ENCODE data around the gene ZDHHC8. TPM values are rescaled to one million over a fixed set of nuclear protein-coding genes. Genes with fewer than 3 reads are reported as not detected.
A peak's percentile ranks its signal among the peaks of the same experiment; 100 is the strongest.

Gene ZDHHC8, protein sequence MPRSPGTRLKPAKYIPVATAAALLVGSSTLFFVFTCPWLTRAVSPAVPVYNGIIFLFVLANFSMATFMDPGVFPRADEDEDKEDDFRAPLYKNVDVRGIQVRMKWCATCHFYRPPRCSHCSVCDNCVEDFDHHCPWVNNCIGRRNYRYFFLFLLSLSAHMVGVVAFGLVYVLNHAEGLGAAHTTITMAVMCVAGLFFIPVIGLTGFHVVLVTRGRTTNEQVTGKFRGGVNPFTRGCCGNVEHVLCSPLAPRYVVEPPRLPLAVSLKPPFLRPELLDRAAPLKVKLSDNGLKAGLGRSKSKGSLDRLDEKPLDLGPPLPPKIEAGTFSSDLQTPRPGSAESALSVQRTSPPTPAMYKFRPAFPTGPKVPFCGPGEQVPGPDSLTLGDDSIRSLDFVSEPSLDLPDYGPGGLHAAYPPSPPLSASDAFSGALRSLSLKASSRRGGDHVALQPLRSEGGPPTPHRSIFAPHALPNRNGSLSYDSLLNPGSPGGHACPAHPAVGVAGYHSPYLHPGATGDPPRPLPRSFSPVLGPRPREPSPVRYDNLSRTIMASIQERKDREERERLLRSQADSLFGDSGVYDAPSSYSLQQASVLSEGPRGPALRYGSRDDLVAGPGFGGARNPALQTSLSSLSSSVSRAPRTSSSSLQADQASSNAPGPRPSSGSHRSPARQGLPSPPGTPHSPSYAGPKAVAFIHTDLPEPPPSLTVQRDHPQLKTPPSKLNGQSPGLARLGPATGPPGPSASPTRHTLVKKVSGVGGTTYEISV
- 100 to 1,000 TPM in 1 of 2 donors, 10 to 100 TPM in 1; 53.9 to 124 TPM for total RNA-seq

DNA sequence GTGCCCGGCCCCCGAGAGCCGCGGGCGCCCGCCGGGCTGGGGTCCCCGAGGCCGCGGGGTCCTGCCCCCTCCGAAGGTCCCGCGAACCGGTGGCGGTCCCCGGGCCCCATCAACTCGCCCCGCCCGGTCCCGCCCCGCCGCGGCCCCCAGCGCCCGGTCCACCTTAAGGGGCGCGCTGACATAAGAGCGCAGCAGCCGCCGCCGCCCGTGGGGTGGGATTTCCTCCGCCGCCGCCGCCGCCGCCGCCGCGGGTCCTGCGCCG is at the start of gene ZDHHC8:
Gene ZDHHC8, plus strand, starts transcription at position 208 of the 262 bp plus-strand sequence. CDS start 144 bp downstream, outside the sequence.
- H3K27ac Mint-ChIP-seq, result no peak within 1 kb of the TSS
- no peaks in the 10 kb centered on the region for H3K9me3 Mint-ChIP-seq
- H3K27me3 Mint-ChIP-seq, result no peaks in the 10 kb centered on the region
- DNase-seq (ENCODE audit: low spot score) (no peak), ATAC-seq (peak; percentile 80 to 86)
- H3K4me1 Mint-ChIP-seq (ENCODE audit: low read depth in 2 of 2), result peaks cover 0 to 8% of the 10 kb centered on the region in 2 donors
- H3K4me3 Mint-ChIP-seq, result peak within 1 kb of the TSS; percentile 65
- H3K36me3 Mint-ChIP-seq, result no peaks in the 10 kb centered on the region

DNA sequence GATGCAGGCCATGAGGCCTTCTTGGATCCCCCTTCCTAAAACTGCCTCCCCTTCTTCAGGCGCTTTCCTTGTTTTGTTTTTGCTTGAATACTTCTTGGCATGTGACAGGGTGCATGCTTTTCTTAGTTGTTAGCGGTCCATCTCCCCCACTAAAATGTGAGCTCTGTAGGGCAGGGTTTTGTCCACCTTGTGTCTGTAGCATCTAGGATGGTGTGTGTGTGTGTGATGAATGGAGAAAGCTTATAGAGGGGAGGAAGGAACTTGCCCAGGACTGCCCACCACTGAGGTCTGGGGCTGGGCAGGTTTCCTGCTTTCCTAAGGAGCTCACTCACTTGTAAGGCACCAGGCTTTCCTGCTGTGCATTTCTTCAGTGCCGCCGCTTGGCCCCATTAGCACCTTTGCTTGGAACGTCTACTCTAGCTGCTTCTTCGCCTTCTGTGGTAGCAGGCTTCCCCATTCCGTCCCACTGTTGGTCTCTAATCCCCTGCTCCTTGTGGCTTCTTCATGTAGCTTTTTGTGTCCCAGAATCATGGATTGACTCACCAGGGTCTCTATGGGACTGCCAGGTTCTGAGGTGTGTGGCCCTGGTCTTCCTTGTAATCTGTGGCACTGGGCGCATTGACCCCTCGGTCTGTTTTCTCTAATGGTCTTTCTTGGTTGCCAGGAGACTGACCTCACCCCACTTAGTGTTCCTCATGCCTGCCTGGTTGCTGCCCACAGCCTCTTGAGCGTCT is 48.3 kb upstream of the ZDHHC8 start:
- Mint-ChIP-seq H3K4me1 (ENCODE audit: low read depth in 2 of 2) (peaks cover 48 to 56% of the 10 kb centered on the region in 2 donors), H3K9me3 (no peaks in the 10 kb centered on the region), H3K27me3 (no peaks in the 10 kb centered on the region), H3K27ac (peak overlapping the region; percentile 22 to 42), H3K4me3 (peak overlapping the region; percentile 87), H3K36me3 (peaks cover 12% of the 10 kb centered on the region)
- peak; percentile 26 for DNase-seq (ENCODE audit: low spot score)
- ATAC-seq, result no peak

DNA sequence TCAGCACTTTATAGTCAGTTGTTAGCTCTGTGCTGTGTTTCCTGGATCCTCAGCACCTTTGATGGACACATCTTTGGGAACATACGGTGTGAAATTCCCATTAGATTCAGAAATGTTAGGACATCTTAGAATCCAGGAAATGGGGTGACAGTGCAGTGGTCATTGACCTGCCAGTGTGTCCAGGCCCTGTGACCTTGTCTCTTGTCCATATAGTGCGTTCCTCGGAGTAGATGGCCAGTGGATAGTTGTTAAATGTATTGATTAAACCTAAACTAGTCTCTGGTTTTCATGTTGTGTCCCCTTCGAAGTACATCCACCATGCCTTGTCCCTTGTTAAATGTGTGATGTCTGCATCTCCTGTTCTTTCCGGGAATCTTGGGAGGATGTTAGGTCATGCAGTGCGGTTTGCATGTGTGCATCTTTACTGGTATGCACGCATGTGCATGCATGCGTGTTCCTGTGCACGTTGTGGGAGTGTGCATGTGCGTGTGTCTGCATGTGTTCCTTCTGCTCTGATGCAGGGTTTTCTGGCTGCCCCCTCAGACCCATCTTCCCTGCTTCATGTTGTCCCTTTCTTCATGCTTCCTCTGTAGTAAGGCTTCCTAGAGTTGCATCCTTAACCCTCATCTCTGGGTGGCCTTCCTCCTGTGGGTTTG is 47.6 kb upstream of the ZDHHC8 start:
- H3K27me3 Mint-ChIP-seq, result no peaks in the 10 kb centered on the region
- H3K9me3 Mint-ChIP-seq, result no peaks in the 10 kb centered on the region
- DNase-seq (ENCODE audit: low spot score), result peak; percentile 31
- peak overlapping the region; percentile 87 for H3K4me3 Mint-ChIP-seq
- no peak for ATAC-seq
- peaks cover 16% of the 10 kb centered on the region for H3K36me3 Mint-ChIP-seq
- H3K4me1 Mint-ChIP-seq (ENCODE audit: low read depth in 2 of 2), result peaks cover 48 to 56% of the 10 kb centered on the region in 2 donors
- H3K27ac Mint-ChIP-seq, result peak overlapping the region; percentile 22 to 42

DNA sequence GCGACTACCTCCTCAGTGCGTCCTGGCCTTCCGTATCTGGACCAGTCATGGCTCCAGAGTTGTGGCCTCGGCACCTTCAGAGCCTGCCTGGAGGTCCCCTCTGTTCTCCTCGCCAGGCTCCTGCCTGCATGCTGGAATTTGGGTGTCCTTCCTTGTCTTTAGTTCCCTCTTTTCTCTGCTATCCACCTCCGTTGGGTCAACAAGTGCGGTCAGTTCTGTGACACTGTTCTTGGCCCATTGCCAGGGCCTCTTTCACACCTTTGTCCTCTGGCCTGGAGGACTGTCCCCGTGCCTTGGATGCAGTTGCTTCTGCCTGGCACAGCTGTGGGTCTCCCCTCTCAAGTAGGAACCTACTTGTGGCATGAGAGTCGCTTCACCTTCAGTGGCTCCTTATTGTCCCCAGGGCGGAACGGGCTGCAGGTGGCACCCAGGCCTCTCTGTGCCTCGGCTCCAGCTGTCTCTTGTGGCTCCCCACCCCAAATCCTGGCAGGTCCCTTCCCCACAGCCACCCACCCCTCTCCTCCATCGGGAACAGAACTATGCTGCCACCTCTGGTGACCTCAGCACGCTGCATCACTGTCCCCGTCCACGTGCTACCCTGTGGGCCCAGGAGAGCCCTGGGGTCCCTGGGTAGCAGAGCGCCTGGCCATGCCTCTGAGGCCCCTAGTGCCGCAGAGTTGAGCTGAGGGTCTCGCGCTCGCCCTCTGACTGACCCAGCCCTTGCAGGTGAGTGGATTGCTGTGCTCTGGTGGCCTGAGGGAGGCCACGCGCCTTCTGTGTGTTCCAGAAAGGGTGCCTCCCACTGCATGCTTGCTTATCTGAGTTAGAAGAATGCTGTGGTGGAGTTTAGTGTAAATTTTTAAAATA is 46.8 kb upstream of the ZDHHC8 start:
- ATAC-seq (no peak), DNase-seq (ENCODE audit: low spot score) (peak; percentile 57)
- H3K9me3 Mint-ChIP-seq, result no peaks in the 10 kb centered on the region
- H3K27ac Mint-ChIP-seq, result no peak overlapping the region
- H3K27me3 Mint-ChIP-seq, result no peaks in the 10 kb centered on the region
- H3K36me3 Mint-ChIP-seq, result peaks cover 17% of the 10 kb centered on the region
- peaks cover 48 to 56% of the 10 kb centered on the region in 2 donors for H3K4me1 Mint-ChIP-seq (ENCODE audit: low read depth in 2 of 2)
- peak overlapping the region; percentile 10 for H3K4me3 Mint-ChIP-seq

DNA sequence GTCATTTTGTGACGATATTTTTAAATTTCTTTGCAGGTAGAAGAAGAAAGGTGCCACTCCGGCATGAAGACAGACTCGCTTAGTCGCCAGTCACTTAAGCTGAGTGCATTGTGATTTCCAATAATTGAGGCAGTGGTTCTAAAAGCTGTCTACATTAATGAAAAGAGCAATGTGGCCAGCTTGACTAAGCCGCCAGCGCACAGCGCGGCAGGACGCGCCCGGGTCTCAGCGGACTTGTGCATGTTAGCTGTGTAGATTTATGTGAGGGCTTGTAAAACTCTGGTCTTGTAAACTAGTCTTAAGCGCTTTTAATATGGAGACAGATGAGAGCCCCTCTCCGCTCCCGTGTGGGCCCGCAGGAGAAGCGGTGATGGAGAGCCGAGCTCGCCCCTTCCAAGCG is 46.0 kb upstream of the ZDHHC8 start:
- Mint-ChIP-seq H3K9me3 (no peaks in the 10 kb centered on the region), H3K27ac (no peak overlapping the region), H3K4me3 (no peak overlapping the region), H3K27me3 (no peaks in the 10 kb centered on the region), H3K36me3 (peaks cover 21% of the 10 kb centered on the region), H3K4me1 (ENCODE audit: low read depth in 2 of 2) (peaks cover 51 to 59% of the 10 kb centered on the region in 2 donors)
- ATAC-seq (no peak), DNase-seq (ENCODE audit: low spot score) (peak; percentile 20)

DNA sequence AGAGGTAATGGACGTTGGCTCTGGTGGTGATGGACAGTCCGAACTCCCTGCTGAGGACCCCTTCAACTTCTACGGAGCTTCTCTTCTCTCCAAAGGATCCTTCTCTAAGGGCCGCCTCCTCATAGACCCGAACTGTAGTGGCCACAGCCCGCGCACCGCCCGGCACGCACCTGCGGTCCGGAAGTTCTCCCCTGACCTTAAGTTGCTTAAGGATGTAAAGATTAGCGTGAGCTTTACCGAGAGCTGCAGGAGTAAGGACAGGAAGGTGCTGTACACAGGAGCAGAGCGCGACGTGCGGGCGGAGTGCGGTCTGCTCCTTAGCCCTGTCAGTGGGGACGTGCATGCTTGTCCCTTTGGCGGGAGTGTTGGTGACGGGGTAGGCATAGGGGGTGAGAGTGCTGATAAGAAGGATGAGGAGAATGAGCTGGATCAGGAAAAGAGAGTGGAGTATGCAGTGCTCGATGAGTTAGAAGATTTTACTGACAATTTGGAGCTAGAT is 45.5 kb upstream of the ZDHHC8 start:
- Mint-ChIP-seq H3K4me1 (ENCODE audit: low read depth in 2 of 2) (peaks cover 47 to 58% of the 10 kb centered on the region in 2 donors), H3K27me3 (no peaks in the 10 kb centered on the region), H3K27ac (peak overlapping the region in 1 of 2 donors; percentile 24), H3K9me3 (no peaks in the 10 kb centered on the region), H3K4me3 (no peak overlapping the region), H3K36me3 (peaks cover 26% of the 10 kb centered on the region)
- DNase-seq (ENCODE audit: low spot score) (peak; percentile 41), ATAC-seq (no peak)

DNA sequence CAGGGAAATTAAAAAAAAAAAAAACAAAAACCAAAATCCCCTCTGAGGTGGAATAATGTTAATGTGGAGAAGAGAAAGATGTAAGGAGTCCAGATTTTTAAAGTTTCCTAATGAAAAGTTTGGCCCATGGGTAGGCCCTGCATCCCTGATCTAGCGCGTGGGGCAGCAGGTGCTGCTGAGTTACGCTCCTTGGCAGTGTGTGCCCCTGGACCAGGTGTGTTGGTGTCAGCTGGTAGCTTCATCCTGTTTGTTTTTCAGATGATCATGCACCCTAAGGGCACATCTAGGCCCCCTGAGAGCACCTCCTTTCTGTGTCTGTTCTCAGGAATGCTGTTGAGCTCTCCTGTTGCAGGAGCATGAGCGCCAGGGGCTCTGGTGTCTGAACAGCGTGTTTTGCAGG is 44.8 kb upstream of the ZDHHC8 start:
- ATAC-seq, result no peak
- Mint-ChIP-seq H3K36me3 (peaks cover 26% of the 10 kb centered on the region), H3K27me3 (no peaks in the 10 kb centered on the region), H3K4me3 (no peak overlapping the region), H3K4me1 (ENCODE audit: low read depth in 2 of 2) (peaks cover 41 to 59% of the 10 kb centered on the region in 2 donors), H3K27ac (peak overlapping the region in 1 of 2 donors; percentile 24), H3K9me3 (no peaks in the 10 kb centered on the region)
- DNase-seq (ENCODE audit: low spot score), result no peak

DNA sequence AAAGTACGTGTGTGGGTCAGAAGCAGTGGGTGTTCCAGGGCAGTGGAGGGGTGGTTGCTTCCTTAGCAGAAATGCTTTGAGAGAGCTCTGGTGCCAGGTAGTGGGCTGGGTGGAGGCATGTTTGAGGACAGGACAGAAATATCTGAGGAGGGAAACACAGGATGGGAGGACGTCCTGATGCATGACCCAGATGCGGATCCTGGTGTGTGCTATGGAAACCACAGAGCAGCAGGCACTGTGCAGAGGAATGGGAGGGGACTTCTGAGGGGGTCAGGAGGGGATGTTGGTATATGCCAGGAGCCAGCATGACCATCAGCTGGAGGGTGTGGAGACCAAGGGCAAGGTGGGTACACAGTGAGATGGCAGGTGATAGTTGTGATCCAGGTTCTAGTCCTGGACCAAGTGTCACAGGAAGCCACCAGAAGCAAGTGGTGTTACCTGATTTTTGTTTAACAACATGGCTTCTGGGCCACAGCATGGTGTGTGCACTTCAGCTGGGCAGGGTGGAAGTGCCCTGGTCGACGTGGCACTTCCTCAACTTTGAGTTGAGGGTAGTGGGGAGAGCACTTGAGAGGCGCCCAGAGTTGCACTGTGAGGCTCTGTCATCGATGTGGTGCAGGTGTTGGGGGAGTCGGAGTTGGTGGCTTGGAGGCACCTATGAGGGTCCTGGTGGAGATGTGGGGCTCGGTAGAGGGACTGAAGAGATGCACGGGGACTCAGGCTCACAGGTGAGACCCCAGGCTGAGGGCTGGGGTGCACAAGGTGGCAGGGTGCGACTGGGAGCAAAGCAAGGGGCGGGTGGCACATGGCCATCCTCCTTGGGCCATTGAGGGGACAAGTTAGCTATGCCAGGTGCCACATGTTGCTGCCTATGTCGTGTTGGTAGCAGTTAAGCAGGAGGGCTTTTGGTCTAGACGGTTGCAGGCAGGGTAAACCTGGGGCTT is 44.0 kb upstream of the ZDHHC8 start:
- peaks cover 38 to 61% of the 10 kb centered on the region in 2 donors for H3K4me1 Mint-ChIP-seq (ENCODE audit: low read depth in 2 of 2)
- H3K9me3 Mint-ChIP-seq, result no peaks in the 10 kb centered on the region
- peak overlapping the region; percentile 40 to 83 for H3K27ac Mint-ChIP-seq
- no peaks in the 10 kb centered on the region for H3K27me3 Mint-ChIP-seq
- peaks cover 24% of the 10 kb centered on the region for H3K36me3 Mint-ChIP-seq
- H3K4me3 Mint-ChIP-seq, result peak overlapping the region; percentile 33
- ATAC-seq (no peak), DNase-seq (ENCODE audit: low spot score) (peak; percentile 46)

DNA sequence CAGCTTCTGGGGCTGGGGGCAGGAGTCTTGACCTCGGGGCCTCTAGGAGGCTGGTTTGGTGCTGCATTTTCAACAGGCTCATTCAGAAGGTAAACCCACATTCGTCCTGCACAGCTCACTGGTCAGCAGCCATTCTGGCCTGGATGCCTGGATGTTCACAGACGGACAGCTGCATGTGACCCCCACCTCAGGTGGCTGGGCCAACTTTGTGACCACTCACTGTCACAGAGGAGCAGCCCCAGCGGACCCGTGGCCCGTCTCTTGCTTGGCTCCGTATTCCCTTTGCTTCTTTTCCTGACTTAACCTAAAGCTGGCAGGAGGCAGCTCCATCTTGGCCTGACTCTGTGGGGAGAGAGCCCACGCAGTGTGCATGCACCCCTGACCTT is 43.3 kb upstream of the ZDHHC8 start:
- H3K27me3 Mint-ChIP-seq, result no peaks in the 10 kb centered on the region
- no peaks in the 10 kb centered on the region for H3K9me3 Mint-ChIP-seq
- H3K4me1 Mint-ChIP-seq (ENCODE audit: low read depth in 2 of 2), result peaks cover 31 to 55% of the 10 kb centered on the region in 2 donors
- no peak for ATAC-seq
- no peak overlapping the region for H3K27ac Mint-ChIP-seq
- DNase-seq (ENCODE audit: low spot score), result no peak
- H3K36me3 Mint-ChIP-seq, result peaks cover 24% of the 10 kb centered on the region
- H3K4me3 Mint-ChIP-seq, result no peak overlapping the region

DNA sequence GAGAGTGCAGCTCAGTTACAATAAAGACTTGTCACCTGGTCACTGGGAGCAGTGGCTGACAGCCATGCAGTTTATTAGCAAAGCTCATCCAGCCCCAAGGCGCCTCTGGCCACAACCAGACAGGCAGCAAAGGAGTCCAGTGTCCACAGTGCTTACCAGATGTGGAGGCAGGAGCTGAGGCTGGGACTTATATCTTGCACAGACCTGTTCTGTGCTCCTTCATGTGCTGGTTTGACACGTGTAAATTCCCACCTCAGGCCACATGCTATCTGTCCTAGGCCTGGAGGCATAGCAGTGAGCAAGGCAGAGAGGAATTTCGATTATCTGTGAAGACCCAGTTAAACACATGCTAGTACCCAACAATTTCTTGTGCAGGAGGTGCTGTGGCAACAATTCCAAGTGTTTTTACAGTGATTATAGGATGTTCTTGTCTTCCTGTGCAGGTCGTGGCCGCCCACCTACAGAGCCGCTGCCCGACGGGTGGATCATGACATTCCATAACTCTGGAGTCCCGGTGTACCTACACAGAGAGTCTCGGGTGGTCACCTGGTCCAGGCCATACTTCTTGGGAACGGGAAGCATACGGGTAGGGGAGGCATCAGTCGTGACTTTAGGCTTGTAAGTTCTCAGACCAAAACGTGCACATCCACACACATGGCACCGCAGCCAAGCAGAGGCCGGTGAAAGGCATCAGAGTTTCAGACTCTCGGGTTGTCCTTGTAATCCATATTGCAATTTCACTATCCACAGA is 42.2 kb upstream of the ZDHHC8 start:
- Mint-ChIP-seq H3K27me3 (no peaks in the 10 kb centered on the region), H3K9me3 (no peaks in the 10 kb centered on the region), H3K4me1 (ENCODE audit: low read depth in 2 of 2) (peaks cover 26 to 49% of the 10 kb centered on the region in 2 donors), H3K27ac (no peak overlapping the region), H3K36me3 (peaks cover 24% of the 10 kb centered on the region), H3K4me3 (no peak overlapping the region)
- DNase-seq (ENCODE audit: low spot score), result peak; percentile 16
- ATAC-seq, result no peak

DNA sequence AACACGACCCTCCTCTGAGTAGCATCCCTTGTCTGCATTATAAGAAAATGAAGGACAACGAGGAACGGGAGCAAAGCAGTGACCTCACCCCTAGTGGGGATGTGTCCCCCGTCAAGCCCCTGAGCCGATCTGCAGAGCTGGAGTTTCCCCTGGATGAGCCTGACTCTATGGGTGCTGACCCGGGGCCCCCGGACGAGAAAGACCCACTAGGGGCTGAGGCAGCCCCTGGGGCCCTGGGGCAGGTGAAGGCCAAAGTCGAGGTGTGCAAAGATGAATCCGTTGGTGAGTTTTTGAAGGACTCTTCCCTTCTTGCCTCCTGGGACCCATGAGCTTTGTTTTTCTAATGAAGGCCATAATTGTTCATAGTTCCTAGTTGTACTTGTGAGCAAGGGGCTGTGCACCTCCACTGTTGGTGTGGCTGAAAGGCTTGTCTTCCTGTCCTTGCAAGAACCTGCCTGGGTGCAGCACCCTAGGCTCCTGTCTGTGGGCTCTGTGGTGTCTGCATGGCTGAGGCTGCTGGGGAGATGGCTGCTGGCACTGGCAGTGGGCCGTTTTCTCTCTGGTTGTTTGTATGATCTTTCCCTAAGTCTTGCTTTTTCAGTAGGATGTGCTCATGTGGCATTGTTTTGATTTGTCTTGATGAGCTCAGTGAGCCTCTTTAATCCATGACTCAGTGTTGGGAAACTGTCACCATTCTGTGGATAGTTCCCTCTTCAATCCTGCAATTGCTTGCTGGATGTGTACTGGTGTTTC is 41.5 kb upstream of the ZDHHC8 start:
- peak; percentile 40 for DNase-seq (ENCODE audit: low spot score)
- no peak overlapping the region for H3K27ac Mint-ChIP-seq
- H3K4me3 Mint-ChIP-seq, result peak overlapping the region; percentile 51
- H3K36me3 Mint-ChIP-seq, result peaks cover 26% of the 10 kb centered on the region
- no peaks in the 10 kb centered on the region for H3K9me3 Mint-ChIP-seq
- H3K27me3 Mint-ChIP-seq, result no peaks in the 10 kb centered on the region
- H3K4me1 Mint-ChIP-seq (ENCODE audit: low read depth in 2 of 2), result peaks cover 22 to 46% of the 10 kb centered on the region in 2 donors
- no peak for ATAC-seq

All from natural killer cell treated with Interleukin-12 subunit alpha and Interleukin-12 subunit beta and Interleukin-15 and Interleukin-18, amount 100 ng/mL, for 72 hours (primary cell).